IMR-90 (cell line): ENCODE data around the gene GMNN.

ENCODE experiments used
- BHLHE40 ChIP-seq: fragments of 150-350 bp; IDR thresholded peaks from 2 replicates; pipeline ENCODE4 v1.6.1; 2016; ENCODE audit warnings: mild to moderate bottlenecking, low read depth, low read length
- CHD1 ChIP-seq: IDR thresholded peaks from 2 replicates; pipeline ENCODE4 v1.6.1; 2012; ENCODE audit warnings: low read depth, low read length, improper control_type of control experiment
- CTCF ChIP-seq: conservative IDR thresholded peaks from 2 replicates; pipeline ENCODE4 v1.5.1; 2012; ENCODE audit warnings: mild to moderate bottlenecking, low read depth, low read length, improper control_type of control experiment
- ELK1 ChIP-seq: fragments of 150-350 bp; IDR thresholded peaks from 2 replicates; pipeline ENCODE4 v1.6.1; 2016; ENCODE audit warnings: low read depth, mild to moderate bottlenecking, low read length, moderate library complexity, borderline replicate concordance
- FOS ChIP-seq: fragments of 150-350 bp; IDR thresholded peaks from 2 replicates; pipeline ENCODE4 v1.6.1; 2016; ENCODE audit warnings: low read depth, low read length
- MAZ ChIP-seq: IDR thresholded peaks from 2 replicates; pipeline ENCODE4 v1.6.1; 2012; ENCODE audit warnings: low read depth, mild to moderate bottlenecking, low read length, improper control_type of control experiment, moderate library complexity, borderline replicate concordance
- POLR2A ChIP-seq: IDR thresholded peaks from 2 replicates; pipeline ENCODE4 v1.6.1; 2012; ENCODE audit warnings: mild to moderate bottlenecking, low read depth, low read length
- RAD21 ChIP-seq: IDR thresholded peaks from 2 replicates; pipeline ENCODE4 v1.6.1; 2012; ENCODE audit warnings: low read length, improper control_type of control experiment
- RCOR1 ChIP-seq: IDR thresholded peaks from 2 replicates; pipeline ENCODE4 v1.6.1; 2012; ENCODE audit warnings: mild to moderate bottlenecking, low read length, improper control_type of control experiment; ENCODE audit not compliant: insufficient replicate concordance
- RFX5 ChIP-seq: IDR thresholded peaks from 2 replicates; pipeline ENCODE4 v1.8.0; 2012; ENCODE audit warnings: low read depth, mild to moderate bottlenecking, low read length, moderate library complexity
- SMC3 ChIP-seq: fragments of 150-350 bp; IDR thresholded peaks from 2 replicates; pipeline ENCODE4 v1.6.1; 2016; ENCODE audit warnings: low read depth, mild to moderate bottlenecking, antibody characterized with exemption, low read length, moderate library complexity
- USF2 ChIP-seq: fragments of 150-350 bp; IDR thresholded peaks from 2 replicates; pipeline ENCODE4 v1.6.1; 2017; ENCODE audit warnings: mild to moderate bottlenecking, antibody characterized with exemption, low read length, low read depth

- no peak for TF ChIP-seq RFX5
- TF ChIP-seq CTCF = no peak
- no peak for TF ChIP-seq POLR2A
- TF ChIP-seq CHD1 = no peak
- TF ChIP-seq RCOR1 = no peak
- no peak for TF ChIP-seq BHLHE40
- no peak for TF ChIP-seq SMC3
- no peak for TF ChIP-seq MAZ
- TF ChIP-seq USF2 = no peak
- TF ChIP-seq FOS = no peak
- no peak for TF ChIP-seq ELK1
- no peak for TF ChIP-seq RAD21
Measured at GRCh38 chr6:24761851-24762250, 12.9 kb upstream of the GMNN start.
